ENCODE measurements around the gene ERN1. TPM values are rescaled to one million over a fixed set of nuclear protein-coding genes. Genes with fewer than 3 reads are reported as not detected.

The ERN1 gene
- total RNA-seq, 2 experiments from 2014 or later = 21.9 to 22.0 TPM

DNA sequence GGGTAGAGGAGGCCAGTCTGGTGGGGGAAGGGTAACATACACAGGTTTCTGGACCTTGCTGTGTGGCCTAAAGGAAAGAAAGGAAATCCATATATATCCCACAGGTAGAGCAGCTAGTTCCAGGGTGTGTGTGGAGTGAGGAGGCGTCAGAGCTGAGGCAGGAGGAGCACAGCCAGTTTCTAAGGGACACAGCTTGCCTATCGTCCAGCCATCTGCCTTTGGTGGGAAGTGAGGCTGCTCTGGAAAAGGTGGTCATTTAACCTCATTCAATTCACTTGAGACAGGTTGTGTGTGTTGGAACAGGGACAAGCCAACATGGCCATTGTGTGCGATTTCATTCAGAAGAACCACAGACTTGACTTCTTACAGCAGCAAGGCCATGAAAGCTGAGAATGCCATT is 36.9 kb upstream of the ERN1 start:
- Mint-ChIP-seq H3K36me3 (ENCODE audit: low read depth) (peaks cover 9% of the 10 kb centered on the region), H3K27ac (no peak overlapping the region), H3K27me3 (ENCODE audit: low read depth) (no peaks in the 10 kb centered on the region), H3K4me3 (no peak overlapping the region), H3K4me1 (ENCODE audit: low read depth) (no peaks in the 10 kb centered on the region), H3K9me3 (no peaks in the 10 kb centered on the region)
- no peak for DNase-seq
- CTCF ChIA-PET = interaction anchor here (0.6 to 2.9 kb wide), 2 partner anchors 124 to 263 kb away, joined by 3 to 14 read pairs; no protein-coding TSS in a partner anchor
- intact Hi-C loops (cut with micrococcal nuclease) = no loop called here

DNA sequence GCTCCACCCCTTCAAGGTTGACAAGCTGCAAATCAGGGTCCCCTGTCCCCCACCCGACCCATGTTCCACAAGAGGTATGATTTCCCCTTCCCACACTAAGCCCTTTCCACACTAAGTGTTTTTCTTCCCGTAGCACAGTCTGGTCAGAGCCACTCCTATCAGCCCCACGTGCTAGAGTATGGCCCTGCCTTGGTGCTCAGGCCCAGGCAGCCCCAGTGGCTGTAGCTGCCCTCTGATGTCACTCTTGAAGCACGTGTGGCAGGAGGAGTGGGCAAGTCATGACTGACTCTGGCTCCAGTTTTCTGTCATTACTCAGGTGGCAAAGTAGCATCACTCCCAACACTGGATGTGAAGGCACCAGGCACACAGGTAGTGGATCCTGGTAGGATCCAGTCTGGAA is 35.4 kb upstream of the ERN1 start:
- Mint-ChIP-seq H3K36me3 (ENCODE audit: low read depth) (peaks cover 1% of the 10 kb centered on the region), H3K4me3 (no peak overlapping the region), H3K4me1 (ENCODE audit: low read depth) (no peaks in the 10 kb centered on the region), H3K27ac (no peak overlapping the region), H3K27me3 (ENCODE audit: low read depth) (no peaks in the 10 kb centered on the region), H3K9me3 (no peaks in the 10 kb centered on the region)
- DNase-seq = no peak
- CTCF ChIA-PET = no interaction called here
- intact Hi-C loops (cut with micrococcal nuclease) = no loop called here

DNA sequence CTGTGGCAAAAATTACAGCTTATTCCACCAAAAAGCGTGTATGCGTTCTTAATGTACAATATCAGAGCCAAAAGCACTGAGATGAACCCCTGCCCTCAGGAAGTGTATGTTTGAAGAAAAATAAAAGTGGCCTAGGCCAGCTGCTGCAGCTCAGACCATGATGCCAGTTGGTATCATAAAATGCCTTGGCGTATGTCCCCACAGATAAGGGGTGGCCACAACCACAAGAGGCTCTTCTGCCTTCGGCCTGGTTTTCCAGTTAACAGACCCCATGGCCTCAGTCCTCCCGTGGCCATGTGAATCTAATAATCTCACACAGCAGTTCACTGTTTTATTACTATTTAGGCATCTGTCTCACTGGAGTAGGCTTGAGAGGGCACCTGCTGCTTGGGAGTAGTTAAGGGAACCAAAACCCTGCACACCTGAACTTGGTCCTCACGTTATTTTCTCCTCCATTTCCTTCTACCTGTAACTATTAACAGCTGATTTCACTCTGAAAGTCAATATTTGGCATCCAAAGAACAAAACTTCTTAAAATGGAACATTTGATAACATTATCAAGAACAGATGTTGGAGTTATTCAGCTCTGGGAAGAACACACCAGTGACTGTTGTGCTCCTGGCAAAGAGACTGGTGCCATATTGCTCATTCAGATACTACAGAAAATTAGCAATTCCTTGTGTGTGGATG is 34.8 kb upstream of the ERN1 start:
- Mint-ChIP-seq H3K4me3 (no peak overlapping the region), H3K4me1 (ENCODE audit: low read depth) (no peaks in the 10 kb centered on the region), H3K9me3 (no peaks in the 10 kb centered on the region), H3K36me3 (ENCODE audit: low read depth) (peaks cover 1% of the 10 kb centered on the region), H3K27me3 (ENCODE audit: low read depth) (no peaks in the 10 kb centered on the region), H3K27ac (no peak overlapping the region)
- CTCF ChIA-PET = interaction anchor here (0.7 kb wide), 1 partner anchor 38 kb away, joined by 3 read pairs; no protein-coding TSS in a partner anchor
- DNase-seq = no peak
- intact Hi-C loops (cut with micrococcal nuclease) = no loop called here

GRCh38 chr17:64163468-64163867 is 33.5 kb upstream of the ERN1 start:
- no peak overlapping the region for H3K4me3 Mint-ChIP-seq
- DNase-seq = no peak
- H3K27me3 Mint-ChIP-seq (ENCODE audit: low read depth) = no peaks in the 10 kb centered on the region
- no peak overlapping the region for H3K27ac Mint-ChIP-seq
- intact Hi-C loops (cut with micrococcal nuclease) = no loop called here
- CTCF ChIA-PET = no interaction called here
- no peaks in the 10 kb centered on the region for H3K9me3 Mint-ChIP-seq
- peaks cover 1% of the 10 kb centered on the region for H3K36me3 Mint-ChIP-seq (ENCODE audit: low read depth)
- H3K4me1 Mint-ChIP-seq (ENCODE audit: low read depth) = no peaks in the 10 kb centered on the region

GRCh38 chr17:64162554-64162953 is 32.6 kb upstream of the ERN1 start:
- Mint-ChIP-seq H3K9me3 (no peaks in the 10 kb centered on the region), H3K27me3 (ENCODE audit: low read depth) (no peaks in the 10 kb centered on the region), H3K36me3 (ENCODE audit: low read depth) (no peaks in the 10 kb centered on the region), H3K27ac (no peak overlapping the region), H3K4me3 (no peak overlapping the region), H3K4me1 (ENCODE audit: low read depth) (no peaks in the 10 kb centered on the region)
- intact Hi-C loops (cut with micrococcal nuclease) = no loop called here
- CTCF ChIA-PET = interaction anchor here (0.7 to 1.4 kb wide), 2 partner anchors 119 to 129 kb away, joined by 4 to 8 read pairs; no protein-coding TSS in a partner anchor
- DNase-seq = no peak

DNA sequence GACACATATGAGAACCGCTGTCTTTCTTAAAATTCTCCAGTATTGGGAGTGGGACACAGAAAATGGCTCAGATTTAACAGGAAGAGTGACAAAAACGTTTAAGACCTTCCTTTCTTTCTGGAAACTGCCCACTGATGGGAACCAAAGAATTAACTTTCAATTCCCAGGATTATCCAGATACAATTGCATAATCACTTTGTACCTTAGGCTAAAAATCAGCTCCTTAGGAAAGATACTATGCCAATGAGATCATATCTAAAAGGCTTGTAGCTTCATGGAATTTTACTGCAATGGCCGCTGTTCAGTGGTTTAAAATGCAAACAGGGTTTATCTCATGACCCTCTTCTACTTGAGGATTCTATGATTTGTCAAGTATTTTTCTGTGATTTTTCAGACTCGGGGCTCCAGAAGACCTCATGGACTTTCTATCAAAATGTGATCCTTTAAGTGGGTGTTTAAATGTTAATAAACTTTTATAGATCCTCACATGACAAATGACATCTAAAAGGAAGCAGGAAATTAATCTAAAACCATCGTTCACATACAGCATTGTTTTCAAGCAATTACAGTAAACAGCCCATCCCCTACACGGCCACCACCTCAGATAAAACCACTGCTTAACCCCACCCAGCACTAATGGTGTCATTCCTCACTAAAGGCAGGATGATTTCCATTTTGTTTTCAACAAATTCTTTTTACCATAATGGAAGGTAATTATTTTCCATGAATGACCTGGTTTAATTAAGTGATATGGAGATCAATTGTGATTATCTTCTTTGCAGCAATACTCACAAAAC is 31.6 kb upstream of the ERN1 start:
- no peak for DNase-seq
- intact Hi-C loops (cut with micrococcal nuclease) = no loop called here
- H3K4me1 Mint-ChIP-seq (ENCODE audit: low read depth) = no peaks in the 10 kb centered on the region
- H3K36me3 Mint-ChIP-seq (ENCODE audit: low read depth) = no peaks in the 10 kb centered on the region
- H3K4me3 Mint-ChIP-seq = no peak overlapping the region
- no peak overlapping the region for H3K27ac Mint-ChIP-seq
- H3K9me3 Mint-ChIP-seq = no peaks in the 10 kb centered on the region
- no peaks in the 10 kb centered on the region for H3K27me3 Mint-ChIP-seq (ENCODE audit: low read depth)
- CTCF ChIA-PET = interaction anchor here (0.5 to 1.4 kb wide), 2 partner anchors 119 to 130 kb away, joined by 3 to 8 read pairs; no protein-coding TSS in a partner anchor

- Mint-ChIP-seq H3K4me3 (no peak overlapping the region), H3K9me3 (no peaks in the 10 kb centered on the region), H3K27ac (no peak overlapping the region), H3K27me3 (ENCODE audit: low read depth) (no peaks in the 10 kb centered on the region), H3K4me1 (ENCODE audit: low read depth) (no peaks in the 10 kb centered on the region), H3K36me3 (ENCODE audit: low read depth) (no peaks in the 10 kb centered on the region)
- CTCF ChIA-PET = interaction anchor here (0.6 kb wide), 1 partner anchor 121 kb away, joined by 3 read pairs; no protein-coding TSS in a partner anchor
- intact Hi-C loops (cut with micrococcal nuclease) = no loop called here
- DNase-seq = no peak
These were observed 30.4 kb upstream of the ERN1 start for GRCh38 chr17:64160378-64160777.

GRCh38 chr17:64158831-64159590 is 29.1 kb upstream of the ERN1 start:
- intact Hi-C loops (cut with micrococcal nuclease) = no loop called here
- Mint-ChIP-seq H3K36me3 (ENCODE audit: low read depth) (no peaks in the 10 kb centered on the region), H3K4me1 (ENCODE audit: low read depth) (no peaks in the 10 kb centered on the region), H3K4me3 (no peak overlapping the region), H3K27me3 (ENCODE audit: low read depth) (no peaks in the 10 kb centered on the region), H3K9me3 (no peaks in the 10 kb centered on the region), H3K27ac (no peak overlapping the region)
- CTCF ChIA-PET = interaction anchor here (0.9 to 1.1 kb wide), 2 partner anchors 130 to 131 kb away, joined by 3 read pairs; no protein-coding TSS in a partner anchor
- no peak for DNase-seq

DNA sequence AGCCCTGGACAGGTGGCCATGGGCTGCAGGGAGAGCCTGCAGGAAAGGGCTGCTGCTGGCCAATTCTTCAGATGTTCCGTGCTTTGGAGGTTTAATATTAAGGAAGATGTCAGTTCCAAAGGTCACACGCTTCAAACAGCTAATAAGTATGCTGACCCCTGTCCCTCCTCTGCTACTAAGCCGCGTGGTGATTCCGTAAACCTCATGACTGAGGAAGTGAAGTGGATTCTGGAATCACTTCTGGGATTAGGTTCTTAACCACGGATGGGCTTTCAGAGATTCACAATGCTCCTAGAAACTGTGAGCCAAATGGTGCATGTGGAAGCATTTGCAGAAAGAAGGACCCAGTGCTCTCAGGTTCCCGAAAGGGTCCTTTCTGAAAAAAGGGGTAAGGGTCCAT is 28.5 kb upstream of the ERN1 start:
- no peaks in the 10 kb centered on the region for H3K9me3 Mint-ChIP-seq
- no peaks in the 10 kb centered on the region for H3K4me1 Mint-ChIP-seq (ENCODE audit: low read depth)
- CTCF ChIA-PET = interaction anchor here (1.1 kb wide), 1 partner anchor 132 kb away, joined by 3 read pairs; no protein-coding TSS in a partner anchor

GRCh38 chr17:64157669-64158180 is 27.8 kb upstream of the ERN1 start:
- DNase-seq = no peak
- Mint-ChIP-seq H3K27ac (no peak overlapping the region), H3K9me3 (no peaks in the 10 kb centered on the region), H3K27me3 (ENCODE audit: low read depth) (no peaks in the 10 kb centered on the region), H3K4me3 (no peak overlapping the region), H3K36me3 (ENCODE audit: low read depth) (peaks cover under 1% of the 10 kb centered on the region), H3K4me1 (ENCODE audit: low read depth) (no peaks in the 10 kb centered on the region)
- CTCF ChIA-PET = no interaction called here
- intact Hi-C loops (cut with micrococcal nuclease) = no loop called here

More for the DNA sequence above, 28.5 kb upstream of the ERN1 start:
- no peak for DNase-seq
- intact Hi-C loops (cut with micrococcal nuclease) = no loop called here
- Mint-ChIP-seq H3K4me3 (no peak overlapping the region), H3K36me3 (ENCODE audit: low read depth) (no peaks in the 10 kb centered on the region), H3K27me3 (ENCODE audit: low read depth) (no peaks in the 10 kb centered on the region), H3K27ac (no peak overlapping the region)

DNA sequence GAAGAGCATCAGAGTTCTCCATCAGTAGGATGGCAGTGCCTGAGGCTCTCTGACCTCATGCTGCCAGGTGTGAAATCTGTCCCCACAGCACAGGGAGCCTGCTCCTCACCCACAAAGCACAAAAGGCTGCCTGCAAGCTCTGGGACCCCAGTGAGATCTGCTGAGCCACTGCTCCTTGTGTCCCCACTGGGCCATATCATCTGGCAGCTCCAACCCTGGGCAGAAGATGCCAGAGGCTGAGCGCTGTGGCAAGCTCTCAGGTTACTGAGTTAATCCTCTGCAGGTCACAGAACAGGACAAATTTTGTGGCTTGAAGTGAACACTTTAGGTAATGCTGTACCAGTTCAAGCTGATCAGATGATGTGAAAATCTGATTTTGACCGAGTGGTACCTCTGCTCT is 26.7 kb upstream of the ERN1 start:
- H3K27ac Mint-ChIP-seq = no peak overlapping the region
- H3K4me3 Mint-ChIP-seq = no peak overlapping the region
- no peaks in the 10 kb centered on the region for H3K4me1 Mint-ChIP-seq (ENCODE audit: low read depth)
- no peaks in the 10 kb centered on the region for H3K27me3 Mint-ChIP-seq (ENCODE audit: low read depth)
- DNase-seq = no peak
- peaks cover 2% of the 10 kb centered on the region for H3K36me3 Mint-ChIP-seq (ENCODE audit: low read depth)
- H3K9me3 Mint-ChIP-seq = no peaks in the 10 kb centered on the region
- CTCF ChIA-PET = no interaction called here
- intact Hi-C loops (cut with micrococcal nuclease) = no loop called here
